Measurements from ENCODE around the gene PEF1. TPM values are rescaled to one million over a fixed set of nuclear protein-coding genes. Genes with fewer than 3 reads are reported as not detected.
"Not testable (repeated sequence)": the region's sequence is repeated elsewhere in the genome, so short reads cannot be mapped to it uniquely, and the experiment has no call there.

Gene PEF1
- total RNA-seq, 1 donor from 2014 or later, result 64.0 TPM

- Mint-ChIP-seq H3K27me3 (peaks cover 34% of the 10 kb centered on the region), H3K9me3 (no peaks in the 10 kb centered on the region), H3K27ac (no peak overlapping the region), H3K36me3 (ENCODE audit: low read depth) (no peaks in the 10 kb centered on the region), H3K4me1 (peaks cover 2% of the 10 kb centered on the region), H3K4me3 (no peak overlapping the region)
- no peak for DNase-seq
- intact Hi-C loops (cut with micrococcal nuclease), result no loop called here
Measured at GRCh38 chr1:31592132-31592531, 52.5 kb downstream of the PEF1 start.

GRCh38 chr1:31591425-31592093 is 53.1 kb downstream of the PEF1 start:
- no peak for DNase-seq
- no peaks in the 10 kb centered on the region for H3K9me3 Mint-ChIP-seq
- H3K4me3 Mint-ChIP-seq, result no peak overlapping the region
- H3K4me1 Mint-ChIP-seq, result peaks cover 2% of the 10 kb centered on the region
- no peak overlapping the region for H3K27ac Mint-ChIP-seq
- no peaks in the 10 kb centered on the region for H3K36me3 Mint-ChIP-seq (ENCODE audit: low read depth)
- peaks cover 31% of the 10 kb centered on the region for H3K27me3 Mint-ChIP-seq
- intact Hi-C loops (cut with micrococcal nuclease), result no loop called here

GRCh38 chr1:31588751-31589515 is 55.7 kb downstream of the PEF1 start:
- intact Hi-C loops (cut with micrococcal nuclease), result no loop called here
- H3K36me3 Mint-ChIP-seq (ENCODE audit: low read depth), result no peaks in the 10 kb centered on the region
- no peak overlapping the region for H3K4me3 Mint-ChIP-seq
- H3K4me1 Mint-ChIP-seq, result peaks cover 2% of the 10 kb centered on the region
- no peak for DNase-seq
- H3K9me3 Mint-ChIP-seq, result no peaks in the 10 kb centered on the region
- no peak overlapping the region for H3K27ac Mint-ChIP-seq
- peaks cover 21% of the 10 kb centered on the region for H3K27me3 Mint-ChIP-seq

GRCh38 chr1:31587720-31588423 is 56.8 kb downstream of the PEF1 start:
- Mint-ChIP-seq H3K4me3 (no peak overlapping the region), H3K4me1 (peaks cover 2% of the 10 kb centered on the region), H3K27ac (no peak overlapping the region), H3K9me3 (no peaks in the 10 kb centered on the region), H3K36me3 (ENCODE audit: low read depth) (no peaks in the 10 kb centered on the region), H3K27me3 (peaks cover 19% of the 10 kb centered on the region)
- peak; percentile 83 for DNase-seq
- intact Hi-C loops (cut with micrococcal nuclease), result no loop called here

- H3K27ac Mint-ChIP-seq; intact Hi-C loops (cut with micrococcal nuclease); H3K9me3 Mint-ChIP-seq; H3K4me3 Mint-ChIP-seq; DNase-seq; H3K36me3 Mint-ChIP-seq (ENCODE audit: low read depth); H3K4me1 Mint-ChIP-seq: not testable (repeated sequence)
- peaks cover 16% of the 10 kb centered on the region for H3K27me3 Mint-ChIP-seq
Measured at GRCh38 chr1:31587328-31587699, 57.4 kb downstream of the PEF1 start.

- H3K4me3 Mint-ChIP-seq, result no peak overlapping the region
- no peak for DNase-seq
- no peaks in the 10 kb centered on the region for H3K36me3 Mint-ChIP-seq (ENCODE audit: low read depth)
- intact Hi-C loops (cut with micrococcal nuclease), result no loop called here
- H3K27me3 Mint-ChIP-seq, result peaks cover 11% of the 10 kb centered on the region
- H3K4me1 Mint-ChIP-seq, result peaks cover 2% of the 10 kb centered on the region
- no peak overlapping the region for H3K27ac Mint-ChIP-seq
- no peaks in the 10 kb centered on the region for H3K9me3 Mint-ChIP-seq
Measured at GRCh38 chr1:31586376-31587327, 58.0 kb downstream of the PEF1 start.

- no peak for DNase-seq
- H3K36me3 Mint-ChIP-seq (ENCODE audit: low read depth), result no peaks in the 10 kb centered on the region
- H3K27ac Mint-ChIP-seq, result no peak overlapping the region
- H3K4me1 Mint-ChIP-seq, result peaks cover 2% of the 10 kb centered on the region
- H3K9me3 Mint-ChIP-seq, result no peaks in the 10 kb centered on the region
- no peak overlapping the region for H3K4me3 Mint-ChIP-seq
- intact Hi-C loops (cut with micrococcal nuclease), result no loop called here
- H3K27me3 Mint-ChIP-seq, result peaks cover 9% of the 10 kb centered on the region
Measured at GRCh38 chr1:31585736-31586365, 58.8 kb downstream of the PEF1 start.

- H3K36me3 Mint-ChIP-seq (ENCODE audit: low read depth), result no peaks in the 10 kb centered on the region
- intact Hi-C loops (cut with micrococcal nuclease), result no loop called here
- peaks cover 2% of the 10 kb centered on the region for H3K4me1 Mint-ChIP-seq
- H3K27ac Mint-ChIP-seq, result no peak overlapping the region
- H3K4me3 Mint-ChIP-seq, result no peak overlapping the region
- peaks cover 9% of the 10 kb centered on the region for H3K27me3 Mint-ChIP-seq
- no peaks in the 10 kb centered on the region for H3K9me3 Mint-ChIP-seq
- no peak for DNase-seq
Measured at GRCh38 chr1:31584869-31585735, 59.6 kb downstream of the PEF1 start.

GRCh38 chr1:31583995-31584868 is 60.4 kb downstream of the PEF1 start:
- Mint-ChIP-seq H3K27me3 (peaks cover 6% of the 10 kb centered on the region), H3K27ac (no peak overlapping the region), H3K36me3 (ENCODE audit: low read depth) (no peaks in the 10 kb centered on the region), H3K4me1 (peaks cover under 1% of the 10 kb centered on the region), H3K4me3 (no peak overlapping the region), H3K9me3 (no peaks in the 10 kb centered on the region)
- DNase-seq, result no peak
- intact Hi-C loops (cut with micrococcal nuclease), result no loop called here

- no peak overlapping the region for H3K4me3 Mint-ChIP-seq
- peaks cover 4% of the 10 kb centered on the region for H3K27me3 Mint-ChIP-seq
- H3K4me1 Mint-ChIP-seq, result no peaks in the 10 kb centered on the region
- no peaks in the 10 kb centered on the region for H3K9me3 Mint-ChIP-seq
- H3K36me3 Mint-ChIP-seq (ENCODE audit: low read depth), result no peaks in the 10 kb centered on the region
- no peak for DNase-seq
- H3K27ac Mint-ChIP-seq, result no peak overlapping the region
- intact Hi-C loops (cut with micrococcal nuclease), result no loop called here
Measured at GRCh38 chr1:31583082-31583994, 61.3 kb downstream of the PEF1 start.

Data from activated CD4-positive, alpha-beta T cell treated with anti-CD3 and anti-CD28 coated beads, Interleukin-2, amount 10 ng/mL, durations not matched to agents 24 days and 14 days (primary cell).